Measurements from ENCODE around the gene CHAD. TPM values are rescaled to one million over a fixed set of nuclear protein-coding genes. Genes with fewer than 3 reads are reported as not detected.

CHAD gene
- polyA plus RNA-seq, 1 of the 3 experiments (the other 2 are of a cell fraction): not detected

- no peak overlapping the region for H3K4me2 ChIP-seq
- H2AFZ ChIP-seq (ENCODE audit: low read depth): no peak overlapping the region
- H3K4me3 ChIP-seq (ENCODE audit: low read depth in 2 of 2, low read length in 1 of 2): no peak overlapping the region
- H3K9ac ChIP-seq: no peak overlapping the region
- H4K20me1 ChIP-seq (ENCODE audit: insufficient read depth): no peaks in the 10 kb centered on the region
- TF ChIP-seq GABPA (IDR thresholded peaks at IDR 0.05; ENCODE audit: low read depth) (no peak), MEF2A (IDR thresholded peaks at IDR 0.05; ENCODE audit: borderline replicate concordance, low read depth) (no peak), RXRA (IDR thresholded peaks at IDR 0.05; ENCODE audit: borderline replicate concordance, low read depth) (no peak), CHD2 (IDR thresholded peaks at IDR 0.05; ENCODE audit: low read length, partially characterized antibody) (no peak), USF1 (IDR thresholded peaks at IDR 0.05; ENCODE audit: borderline replicate concordance, low read depth) (no peak), EZH2phosphoT487 (IDR thresholded peaks at IDR 0.05; ENCODE audit: borderline replicate concordance, low read depth) (no peak), YY1 (IDR thresholded peaks at IDR 0.05; ENCODE audit: low read depth) (no peak), MXI1 (IDR thresholded peaks at IDR 0.05; ENCODE audit: low read depth, low read length) (no peak), REST (IDR thresholded peaks at IDR 0.05; ENCODE audit: low read depth, low read length) (no peak), TAF1 (IDR thresholded peaks at IDR 0.05; ENCODE audit: borderline replicate concordance, low read depth, low read length) (no peak)
- 73% methylated on average over 7 of the region's 7 CpGs for WGBS (ENCODE audit: low lambda C conversion rate)
- no peaks in the 10 kb centered on the region for H3K9me3 ChIP-seq
- ChIA-PET CTCF (interaction anchor here (0.7 to 13.3 kb wide), 8 partner anchors 10 to 306 kb away, joined by 3 to 183 read pairs (median 6); partner anchors contain the start of gene RSAD1), POLR2A (interaction anchor here (0.6 kb wide), 1 partner anchor 10 kb away, joined by 3 read pairs; no protein-coding TSS in a partner anchor)
- H3K27ac ChIP-seq (ENCODE audit: low read depth in 2 of 2, low read length in 1 of 2): no peak overlapping the region
- DNase-seq: no peak
- H3K4me1 ChIP-seq (ENCODE audit: control insufficient read depth in 1 of 2, insufficient read depth in 2 of 2, low read depth in 1 of 2, low read length in 1 of 2): peaks cover 0 to 14% of the 10 kb centered on the region in 2 experiments; a peak in 1 of 4 replicates
- H3F3A ChIP-seq (replicated peaks; ENCODE audit: insufficient read depth): no peaks in the 10 kb centered on the region
- H3K79me2 ChIP-seq (ENCODE audit: insufficient read depth): no peaks in the 10 kb centered on the region
- no peaks in the 10 kb centered on the region for H3K9me2 ChIP-seq
- H3K27me3 ChIP-seq (ENCODE audit: insufficient read depth): no peaks in the 10 kb centered on the region
- H3K36me3 ChIP-seq (replicated peaks in 1 of 2; ENCODE audit: control insufficient read depth in 1 of 2, insufficient read depth in 2 of 2, low read length in 1 of 2): no peaks in the 10 kb centered on the region
Measured at GRCh38 chr17:50505591-50506130, 37.0 kb upstream of the CHAD start.

GRCh38 chr17:50502301-50502990 lies 33.8 kb upstream of the CHAD start:
- H3K4me1 ChIP-seq (ENCODE audit: control insufficient read depth in 1 of 2, insufficient read depth in 2 of 2, low read depth in 1 of 2, low read length in 1 of 2): no peaks in the 10 kb centered on the region
- H3K27me3 ChIP-seq (ENCODE audit: insufficient read depth): no peaks in the 10 kb centered on the region
- no peak overlapping the region for H3K27ac ChIP-seq (ENCODE audit: low read depth in 2 of 2, low read length in 1 of 2)
- H3K9ac ChIP-seq: no peak overlapping the region
- H3K9me3 ChIP-seq: no peaks in the 10 kb centered on the region
- H3K4me3 ChIP-seq (ENCODE audit: low read depth in 2 of 2, low read length in 1 of 2): no peak overlapping the region
- H3F3A ChIP-seq (replicated peaks; ENCODE audit: insufficient read depth): peaks cover 10% of the 10 kb centered on the region
- H2AFZ ChIP-seq (ENCODE audit: low read depth): no peak overlapping the region
- ChIA-PET CTCF (interaction anchor here (0.8 to 13.3 kb wide), 19 partner anchors 9 to 333 kb away, joined by 3 to 183 read pairs (median 8); partner anchors contain the start of gene RSAD1), POLR2A (no interaction called here)
- 82% methylated on average over 9 of the region's 9 CpGs for WGBS (ENCODE audit: low lambda C conversion rate)
- no peaks in the 10 kb centered on the region for H4K20me1 ChIP-seq (ENCODE audit: insufficient read depth)
- H3K4me2 ChIP-seq: no peak overlapping the region
- no peaks in the 10 kb centered on the region for H3K79me2 ChIP-seq (ENCODE audit: insufficient read depth)
- H3K9me2 ChIP-seq: no peaks in the 10 kb centered on the region
- H3K36me3 ChIP-seq (replicated peaks in 1 of 2; ENCODE audit: control insufficient read depth in 1 of 2, insufficient read depth in 2 of 2, low read length in 1 of 2): no peaks in the 10 kb centered on the region
- no peak for DNase-seq
- TF ChIP-seq CTCF (IDR thresholded peaks at IDR 0.05): no peak
- TF ChIP-seq RFX5 (IDR thresholded peaks at IDR 0.05; ENCODE audit: low read length): no peak
- no peak for TF ChIP-seq TEAD4 (IDR thresholded peaks at IDR 0.05; ENCODE audit: borderline replicate concordance, insufficient read depth)
- TF ChIP-seq GABPA (IDR thresholded peaks at IDR 0.05; ENCODE audit: low read depth): no peak
- TF ChIP-seq EP300 (IDR thresholded peaks at IDR 0.05; ENCODE audit: borderline replicate concordance in 1 of 2, low read depth in 1 of 2, low read length in 1 of 2): no peak
- TF ChIP-seq NRF1 (IDR thresholded peaks at IDR 0.05; ENCODE audit: low read depth, low read length): no peak
- TF ChIP-seq PBX3 (IDR thresholded peaks at IDR 0.05): no peak
- TF ChIP-seq RAD21 (IDR thresholded peaks at IDR 0.05; ENCODE audit: low read length): no peak
- TF ChIP-seq RCOR1 (IDR thresholded peaks at IDR 0.05; ENCODE audit: low read length): no peak
- TF ChIP-seq JUND (IDR thresholded peaks at IDR 0.05): no peak
- TF ChIP-seq YY1 (IDR thresholded peaks at IDR 0.05; ENCODE audit: low read depth): no peak
- no peak for TF ChIP-seq POLR2AphosphoS5 (IDR thresholded peaks at IDR 0.05; ENCODE audit: low read depth, low read length)
